Brain pericyte (primary cell): ENCODE results near the gene MLLT10.

ENCODE experiments used
- DNase-seq: peaks from one replicate; pipeline ENCODE4 v3.0.0-alpha.2; 2012; ENCODE audit warnings: low read depth, low spot score

Gene MLLT10

DNA sequence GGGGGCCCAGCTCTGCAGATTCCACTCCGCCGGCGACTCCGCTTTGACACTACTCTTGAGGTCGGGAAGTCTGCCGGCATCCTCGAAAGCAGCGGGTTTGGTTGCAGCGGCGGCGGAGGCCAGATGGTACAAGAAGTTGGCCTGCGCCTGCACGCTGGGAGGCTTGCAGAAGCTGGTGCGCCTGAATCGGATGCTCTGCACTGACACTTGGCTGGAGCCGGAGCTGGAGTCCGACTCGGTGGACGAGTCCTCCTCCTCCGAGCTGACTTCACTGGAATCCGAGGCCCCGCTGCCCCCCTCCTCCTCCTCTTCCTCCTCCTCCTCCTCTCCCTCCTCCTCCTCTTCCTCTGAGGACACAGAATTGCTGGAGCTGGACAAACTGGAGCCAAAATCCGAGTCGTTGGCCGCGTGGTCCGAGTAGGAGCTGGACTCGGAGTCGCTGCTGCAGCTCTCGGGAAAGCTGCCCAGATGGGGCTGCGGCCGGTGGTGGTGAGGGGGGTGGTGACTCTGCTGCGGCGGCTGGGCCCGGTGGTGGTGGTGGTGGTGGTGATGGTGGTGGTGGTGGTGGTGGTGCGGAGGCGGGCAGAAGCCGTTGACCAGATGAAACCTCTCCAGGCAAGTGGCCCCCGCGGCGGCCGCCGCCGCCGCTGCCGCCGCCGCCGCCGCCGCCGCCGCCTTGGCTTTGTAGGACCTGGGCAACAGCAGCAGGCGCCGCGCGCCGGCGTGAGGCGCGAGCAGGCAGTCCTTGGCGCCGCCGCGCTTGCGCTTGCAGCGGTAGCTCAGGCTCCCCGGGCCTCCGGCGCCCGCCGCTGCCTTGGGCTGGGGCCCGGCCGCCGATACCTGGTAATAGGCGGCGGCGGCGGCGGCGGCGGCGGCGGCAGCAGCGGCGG is 17.5 kb upstream of the MLLT10 start:
- no peak for DNase-seq

DNA sequence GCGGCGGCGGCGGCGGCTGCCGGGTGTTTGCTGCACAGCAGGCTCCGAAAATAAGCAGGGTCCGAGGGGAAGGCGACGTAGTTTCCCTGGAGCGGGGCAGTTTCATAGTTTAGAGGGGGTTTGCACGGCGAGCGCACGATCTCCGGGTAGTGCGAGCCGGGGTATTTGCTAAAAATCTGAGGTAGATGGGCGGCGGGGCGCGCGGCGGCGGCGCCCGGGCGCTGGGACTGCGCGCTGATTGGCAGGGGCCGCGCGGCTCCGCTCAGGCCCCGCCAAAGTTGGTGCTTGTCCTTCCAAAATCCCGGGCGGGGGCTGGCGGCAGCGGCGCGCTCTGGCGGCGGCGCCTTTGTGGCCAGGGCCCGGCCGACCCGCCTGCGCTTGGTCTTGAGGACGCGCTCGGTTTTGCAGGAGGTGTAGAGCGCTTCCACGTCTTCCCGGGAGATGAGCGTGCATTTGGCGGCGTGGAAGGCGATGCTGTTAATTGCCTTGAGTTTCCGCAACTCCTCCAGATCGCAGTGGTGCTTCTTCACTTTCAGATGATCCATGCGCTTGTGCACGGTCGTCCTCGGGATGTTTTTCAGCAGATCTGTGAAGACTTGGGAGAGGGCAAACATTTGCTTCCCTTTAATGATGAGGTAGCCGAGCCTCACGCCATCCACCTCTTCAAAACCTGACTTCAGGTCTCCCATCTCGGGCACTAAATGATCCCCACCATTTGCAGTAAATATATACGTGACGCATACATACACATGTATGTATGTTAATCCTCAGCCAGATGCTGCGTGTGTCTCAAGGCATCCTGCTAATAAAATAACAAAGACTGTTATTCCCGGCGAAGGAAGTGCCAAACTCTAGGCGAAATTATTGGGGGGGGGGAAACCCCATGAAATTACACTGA is 16.6 kb upstream of the MLLT10 start:
- DNase-seq, result no peak

DNA sequence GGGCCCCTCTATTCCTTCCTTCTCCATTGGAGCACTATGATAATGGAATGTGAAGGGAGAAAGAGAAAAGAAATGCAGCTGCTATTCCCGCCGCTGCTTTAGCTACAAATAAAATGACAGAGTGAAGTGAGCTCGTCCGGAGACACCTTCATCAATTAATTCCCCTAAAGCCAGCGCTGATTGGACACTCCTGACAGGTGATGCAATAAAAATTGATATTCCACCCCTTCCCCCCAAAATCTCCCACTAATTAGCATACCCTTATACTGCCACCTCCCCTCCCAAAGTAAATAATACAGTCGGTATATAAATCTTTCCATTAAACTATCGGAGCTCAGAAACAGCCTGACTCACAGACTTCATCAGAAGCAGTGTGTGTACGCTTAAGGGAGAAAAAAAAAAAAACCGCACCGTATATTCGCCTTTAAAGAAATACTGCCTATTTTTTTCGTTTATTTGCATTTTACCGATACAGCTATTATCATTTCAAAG is 15.8 kb upstream of the MLLT10 start:
- no peak for DNase-seq

DNA sequence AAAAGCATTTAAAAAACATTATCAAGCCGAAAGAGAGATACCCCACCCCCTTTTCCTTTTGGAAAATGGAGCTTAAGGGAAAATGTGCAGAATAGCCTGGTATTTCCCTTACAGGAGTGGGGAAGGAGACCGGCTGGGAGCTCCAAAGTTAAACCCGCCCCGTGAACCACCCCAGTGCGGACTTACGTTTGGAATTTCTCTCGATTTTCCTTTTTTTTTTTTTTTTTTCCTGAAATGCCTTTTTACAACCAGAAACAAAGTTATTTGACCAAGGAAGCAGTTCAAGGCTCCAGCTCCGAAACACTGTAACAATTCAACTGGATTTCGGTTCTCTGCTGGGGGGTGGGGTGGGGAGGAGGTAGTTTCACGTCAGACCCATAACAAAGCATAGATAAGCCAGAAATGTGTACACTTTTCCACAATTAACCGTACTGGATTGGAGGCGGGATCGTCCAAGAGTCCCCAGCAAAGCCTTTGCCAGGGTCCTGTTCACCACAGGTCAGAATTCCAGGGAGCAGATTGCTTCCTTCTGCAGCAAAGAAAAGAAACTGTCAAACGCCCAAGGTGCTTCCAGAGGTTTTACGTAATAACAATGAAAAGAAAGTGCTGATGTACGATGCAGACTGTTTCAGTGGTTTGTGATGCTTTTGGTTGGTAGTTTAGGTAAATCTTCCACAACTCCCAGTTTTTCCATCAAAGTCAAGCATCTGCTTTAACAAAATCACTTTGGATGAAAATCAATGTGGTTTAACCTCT is 15.2 kb upstream of the MLLT10 start:
- DNase-seq, result no peak

DNA sequence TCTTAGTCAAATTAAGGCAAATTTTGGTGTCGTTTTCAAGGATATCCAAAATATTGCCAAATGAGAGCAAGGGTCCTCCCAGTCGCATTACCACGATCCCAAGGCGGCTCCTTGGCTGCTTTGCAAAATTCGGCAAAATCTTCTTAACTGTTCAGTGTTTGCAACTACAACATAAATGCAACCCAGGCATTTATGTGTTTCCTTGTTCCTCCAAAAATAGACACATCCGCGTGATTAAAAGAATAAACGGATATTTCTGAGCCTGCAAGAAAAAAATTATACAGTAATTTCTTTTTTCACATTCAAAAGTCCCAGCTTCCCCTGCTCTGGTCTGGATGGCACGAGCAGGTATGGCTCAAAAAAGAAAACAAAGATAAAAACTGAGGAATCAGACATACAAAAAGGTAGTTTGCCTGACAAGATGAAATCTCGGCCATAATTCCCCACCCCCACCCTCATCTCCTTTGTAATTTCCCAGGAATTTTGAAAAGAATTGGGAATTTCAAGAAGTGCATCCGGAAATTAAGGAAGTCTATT is 14.6 kb upstream of the MLLT10 start:
- DNase-seq, result no peak

DNA sequence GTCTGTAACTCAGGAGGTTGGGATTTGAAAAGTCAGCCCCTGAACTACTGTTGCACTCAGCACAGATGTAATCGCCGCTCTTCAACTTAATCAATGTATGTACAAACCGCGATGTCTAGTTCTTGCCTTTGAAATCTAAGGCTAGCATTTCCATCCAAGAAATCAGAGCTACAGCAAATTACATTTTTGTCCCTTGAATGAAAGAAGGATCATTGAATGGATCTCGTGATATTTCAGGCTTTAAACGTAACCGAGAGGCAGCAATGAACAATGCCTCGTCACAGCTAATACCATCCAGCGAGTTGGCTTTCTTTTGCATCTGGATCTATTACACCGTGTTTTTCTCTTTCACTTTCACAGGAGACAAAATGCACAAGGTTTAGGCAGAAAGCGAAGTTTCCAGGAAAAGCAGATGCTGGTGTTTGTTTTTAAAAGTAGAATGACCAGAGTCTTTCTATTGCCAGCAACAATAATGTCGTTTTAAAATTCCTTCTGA is 14.0 kb upstream of the MLLT10 start:
- DNase-seq, result no peak

DNA sequence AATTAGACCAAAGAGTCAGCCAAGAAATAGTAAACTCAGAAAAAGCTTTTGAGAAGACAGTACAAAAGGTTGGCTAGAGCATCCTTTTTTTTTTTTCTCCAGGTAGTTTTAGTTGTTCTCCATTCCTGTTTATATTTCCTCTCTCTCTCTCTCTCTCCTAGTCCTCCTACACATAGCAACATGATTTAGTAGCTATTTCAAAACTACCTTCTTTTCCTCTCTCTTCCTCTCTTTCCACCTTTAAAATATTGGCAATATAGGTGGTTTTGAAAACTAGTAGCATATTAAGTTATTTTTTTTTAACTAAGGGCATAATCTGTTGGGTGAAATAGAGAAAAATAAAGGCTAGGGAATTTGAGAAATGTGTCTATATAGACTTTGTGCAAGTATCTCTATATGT is 13.5 kb upstream of the MLLT10 start:
- DNase-seq, result no peak

DNA sequence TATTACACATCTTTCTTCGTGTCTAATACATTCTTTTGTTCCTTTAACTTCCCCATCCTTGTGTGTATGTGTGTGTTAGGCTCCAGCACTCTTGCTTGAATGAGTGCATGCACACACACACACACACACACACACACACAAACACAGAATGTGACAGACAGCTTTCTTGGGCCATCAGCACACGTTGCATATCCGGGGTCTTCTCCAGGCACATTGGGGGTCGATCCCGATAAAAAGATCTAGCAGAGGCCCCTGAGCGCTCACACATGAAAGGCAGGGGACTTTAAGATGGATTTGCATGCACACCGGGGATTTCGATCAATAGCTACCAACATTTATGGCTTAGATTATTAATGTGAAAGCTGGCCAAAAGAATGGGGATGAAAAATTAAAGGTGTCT is 13.1 kb upstream of the MLLT10 start:
- DNase-seq, result no peak

DNA sequence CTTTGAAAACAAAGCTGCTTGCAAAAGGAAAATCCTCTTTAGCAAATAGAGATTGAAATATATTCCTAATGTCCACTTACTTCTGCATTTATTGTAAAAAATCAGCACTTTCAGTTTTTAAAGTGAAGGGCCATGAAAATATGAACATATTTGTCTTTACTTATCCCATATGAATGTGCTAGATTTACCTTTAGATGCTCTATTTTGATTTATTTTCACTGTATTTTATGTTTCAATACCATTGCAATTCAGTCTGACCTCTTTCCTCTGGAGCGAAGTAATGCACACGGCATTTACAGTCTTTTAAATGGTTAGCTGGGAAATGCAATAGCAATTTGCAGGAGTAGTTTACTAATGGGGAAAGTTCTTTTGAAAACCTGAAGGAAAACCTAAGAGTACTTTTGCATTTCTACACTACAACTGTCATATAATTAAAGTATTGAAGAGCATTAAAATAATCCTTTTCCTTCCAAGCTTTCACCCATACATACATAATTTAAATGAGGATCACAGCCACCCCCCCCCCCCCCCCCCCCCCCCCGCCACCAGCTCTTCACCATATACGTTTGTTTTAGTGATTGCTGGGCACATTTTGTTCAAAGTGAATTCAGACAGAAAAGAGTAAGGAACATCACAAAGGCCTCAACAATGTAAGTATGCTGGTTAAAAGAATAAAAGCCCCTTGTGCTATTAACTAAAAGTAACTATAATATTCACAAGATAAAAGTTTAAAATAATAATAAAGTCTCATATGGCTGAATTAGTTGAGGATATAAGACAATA is 12.1 kb upstream of the MLLT10 start:
- DNase-seq, result no peak

DNA sequence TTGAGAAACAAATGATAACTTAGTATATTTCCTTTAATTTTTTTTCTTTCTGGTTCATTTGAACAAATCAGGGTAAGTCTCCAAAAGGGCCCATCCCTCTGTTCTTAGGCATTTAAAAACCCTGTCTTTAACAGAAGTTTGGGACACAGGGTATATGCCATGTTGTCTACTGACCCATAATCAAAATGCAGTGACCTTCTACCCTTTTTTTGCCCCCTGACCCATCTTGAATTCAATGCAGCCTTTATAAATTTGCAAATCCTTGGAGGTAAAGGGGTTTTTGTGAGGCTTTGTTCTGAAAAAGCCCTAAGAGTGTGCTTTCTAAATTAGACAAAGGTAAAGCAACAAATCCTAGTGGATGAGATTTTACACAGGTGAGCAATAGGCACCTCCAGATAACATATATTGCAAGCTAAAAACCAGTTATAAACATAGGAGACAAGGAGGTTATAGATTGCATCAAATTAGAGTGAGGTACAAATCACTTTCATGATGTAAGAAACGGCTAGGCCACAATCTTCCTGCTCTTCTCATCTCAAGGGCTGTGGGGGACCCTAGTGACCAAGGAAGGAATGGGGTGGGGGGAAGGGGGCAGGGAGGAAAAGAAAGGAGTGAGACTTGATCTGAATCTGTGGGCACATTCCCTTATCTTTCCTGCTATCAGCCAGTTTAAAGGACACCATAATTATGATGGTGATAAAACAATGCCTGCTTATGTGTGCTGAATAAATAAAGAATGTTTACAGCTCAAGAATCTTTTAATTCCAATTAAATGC is 11.2 kb upstream of the MLLT10 start:
- DNase-seq, result no peak

DNA sequence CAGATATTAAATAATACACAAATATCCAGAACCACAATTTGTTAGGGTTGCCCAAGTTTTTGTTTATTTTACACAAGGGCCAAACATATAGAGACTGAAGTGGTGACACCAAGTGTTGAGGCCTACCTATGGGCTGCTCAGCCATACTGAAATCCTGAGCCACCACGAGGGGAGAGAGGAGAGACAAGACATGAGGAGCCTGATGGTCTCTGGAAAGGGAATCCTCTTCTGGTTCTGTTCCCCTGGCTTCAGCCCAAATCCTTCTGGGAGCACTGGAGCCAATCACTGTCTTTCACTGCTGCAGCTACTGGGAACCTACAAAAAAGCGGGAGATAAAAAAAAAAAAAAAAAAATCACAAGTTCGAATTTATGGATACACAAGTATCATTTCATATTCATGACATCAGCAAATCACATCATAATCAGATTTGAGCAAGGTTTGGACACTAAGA is 10.4 kb upstream of the MLLT10 start:
- no peak for DNase-seq

DNA sequence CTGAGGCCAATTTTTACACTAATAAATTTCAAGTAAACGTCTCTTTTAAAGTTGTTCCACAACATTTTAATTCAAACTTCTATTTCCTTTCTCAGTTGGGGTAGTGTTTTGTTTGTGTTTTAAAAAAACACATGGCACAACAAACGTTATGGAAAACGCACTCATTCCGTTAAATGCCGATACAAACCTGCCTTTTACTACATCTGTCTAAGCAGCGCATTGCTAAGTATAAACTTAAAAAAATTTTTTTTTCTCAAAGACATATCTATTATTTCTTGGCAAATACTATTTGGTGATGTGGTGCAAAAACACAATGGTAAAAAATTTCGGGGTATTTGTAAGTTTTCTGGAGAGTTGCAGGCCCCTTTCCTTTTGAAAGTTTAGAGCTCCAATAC is 9.9 kb upstream of the MLLT10 start:
- no peak for DNase-seq

DNA sequence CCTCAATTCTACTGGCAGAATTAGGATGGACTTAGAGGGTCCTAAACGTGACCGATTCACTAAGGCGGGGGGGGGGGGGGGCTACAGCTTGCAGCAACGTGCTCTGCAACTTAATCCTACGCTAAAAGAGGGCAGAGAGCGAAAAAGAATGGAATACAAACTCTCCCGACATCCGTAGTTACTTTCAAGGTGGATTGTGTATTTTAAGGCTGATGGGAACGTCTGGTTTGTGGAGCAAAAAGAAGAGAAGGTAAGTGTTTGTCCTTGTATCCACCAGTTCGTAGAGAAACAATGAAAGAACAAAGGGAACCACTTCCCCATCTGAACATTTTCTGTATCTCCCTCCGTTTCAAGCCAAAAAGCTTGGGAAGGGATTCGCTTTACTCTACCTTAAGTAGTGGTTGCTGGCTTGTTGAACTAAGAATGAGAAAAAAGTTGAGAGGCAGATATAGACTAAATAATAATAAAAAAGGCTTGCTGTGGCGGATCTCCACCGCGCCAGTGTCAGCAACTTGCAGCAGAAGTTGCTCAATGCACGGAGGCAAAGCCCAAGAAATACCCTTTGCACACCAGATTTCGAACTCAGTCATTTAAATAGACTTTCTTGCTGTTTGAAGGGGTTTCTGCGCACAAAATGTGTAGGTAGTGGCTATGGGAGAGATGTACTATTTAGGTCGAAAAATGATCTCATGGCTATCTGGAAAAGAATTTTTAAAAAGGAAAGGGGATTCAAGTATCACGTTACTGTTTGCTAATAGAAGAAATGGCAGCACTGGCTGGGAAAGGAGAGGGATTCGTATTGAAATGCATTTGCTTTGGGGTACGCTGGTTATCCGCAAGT is 9.3 kb upstream of the MLLT10 start:
- DNase-seq, result no peak

DNA sequence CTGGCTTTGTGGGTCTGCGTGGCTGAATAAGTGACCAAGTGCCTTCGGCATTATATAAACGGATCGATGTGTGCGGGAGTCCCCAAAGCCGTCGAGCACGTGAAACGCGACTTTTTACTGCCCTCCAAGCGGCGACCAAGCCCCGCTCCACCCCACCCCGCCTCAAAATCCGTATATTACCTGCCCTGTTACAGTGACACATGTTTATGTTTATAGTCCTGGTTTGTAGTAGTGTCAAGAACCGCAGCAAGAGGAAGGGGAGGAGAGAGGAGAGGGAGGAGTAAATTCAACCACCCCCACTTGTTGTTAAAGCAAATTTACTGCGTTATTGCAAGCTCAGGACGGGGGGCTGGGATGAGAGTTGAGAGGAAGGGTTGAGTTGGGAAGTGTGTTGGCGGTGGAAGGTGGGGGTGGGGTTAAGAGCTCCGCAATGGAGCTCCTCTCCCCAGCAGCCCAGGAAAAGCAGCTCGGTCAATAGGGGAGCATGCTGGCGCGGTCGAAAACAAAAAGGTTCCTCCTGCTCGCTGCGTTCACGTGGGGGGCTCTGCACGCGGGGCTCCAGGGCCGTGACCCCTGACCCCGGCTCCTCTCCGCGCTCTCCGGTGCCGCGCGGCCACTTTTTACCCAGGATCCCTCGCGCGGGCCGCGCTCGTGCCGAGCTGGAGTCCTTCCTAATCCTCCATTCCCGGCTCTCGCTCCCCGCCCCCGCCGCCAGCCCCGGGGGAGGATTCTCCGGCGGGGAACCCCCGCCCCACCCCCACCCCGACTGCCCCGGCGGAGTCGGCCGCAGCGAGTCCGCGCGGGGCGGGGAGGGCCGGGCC is 8.5 kb upstream of the MLLT10 start, which contains the start of gene SKIDA1:
TSS of gene SKIDA1 (minus strand) at position 316 of the 821 bp plus-strand sequence. CDS start 7,860 bp downstream, outside the sequence.
- no peak for DNase-seq

DNA sequence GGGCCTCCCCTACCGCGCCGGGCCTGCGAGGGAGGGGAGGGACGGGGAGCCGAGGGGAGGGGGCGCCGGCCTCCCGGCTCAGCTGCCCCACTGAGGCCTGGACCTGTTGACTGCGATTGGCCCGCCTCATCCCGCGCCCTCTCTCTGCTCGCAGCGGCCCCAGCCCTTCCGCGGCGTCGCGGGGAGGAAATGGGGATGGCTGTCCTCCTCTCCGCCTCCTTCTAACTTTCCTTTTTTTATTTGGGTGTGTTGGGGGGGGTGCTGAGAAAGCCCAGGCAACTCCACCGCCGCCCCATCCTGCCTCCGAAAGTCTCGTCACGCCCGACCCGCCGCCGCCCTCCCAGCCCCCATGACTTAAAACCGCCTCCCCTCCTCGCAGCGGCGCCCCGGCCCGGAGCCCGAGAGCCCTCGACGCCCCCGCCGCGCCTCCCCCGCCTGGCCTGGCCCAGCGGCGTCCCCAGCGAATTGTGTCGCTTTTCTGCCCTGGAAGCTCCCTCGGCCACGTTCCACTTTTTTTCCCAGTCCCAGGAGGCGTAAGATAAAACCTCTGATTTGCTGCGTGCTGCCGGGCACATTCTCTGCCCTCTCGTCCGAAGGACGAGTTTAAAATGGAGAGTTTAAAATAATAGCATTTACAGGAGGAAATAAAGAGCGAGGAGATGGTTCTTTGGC is 7.7 kb upstream of the MLLT10 start:
- no peak for DNase-seq

DNA sequence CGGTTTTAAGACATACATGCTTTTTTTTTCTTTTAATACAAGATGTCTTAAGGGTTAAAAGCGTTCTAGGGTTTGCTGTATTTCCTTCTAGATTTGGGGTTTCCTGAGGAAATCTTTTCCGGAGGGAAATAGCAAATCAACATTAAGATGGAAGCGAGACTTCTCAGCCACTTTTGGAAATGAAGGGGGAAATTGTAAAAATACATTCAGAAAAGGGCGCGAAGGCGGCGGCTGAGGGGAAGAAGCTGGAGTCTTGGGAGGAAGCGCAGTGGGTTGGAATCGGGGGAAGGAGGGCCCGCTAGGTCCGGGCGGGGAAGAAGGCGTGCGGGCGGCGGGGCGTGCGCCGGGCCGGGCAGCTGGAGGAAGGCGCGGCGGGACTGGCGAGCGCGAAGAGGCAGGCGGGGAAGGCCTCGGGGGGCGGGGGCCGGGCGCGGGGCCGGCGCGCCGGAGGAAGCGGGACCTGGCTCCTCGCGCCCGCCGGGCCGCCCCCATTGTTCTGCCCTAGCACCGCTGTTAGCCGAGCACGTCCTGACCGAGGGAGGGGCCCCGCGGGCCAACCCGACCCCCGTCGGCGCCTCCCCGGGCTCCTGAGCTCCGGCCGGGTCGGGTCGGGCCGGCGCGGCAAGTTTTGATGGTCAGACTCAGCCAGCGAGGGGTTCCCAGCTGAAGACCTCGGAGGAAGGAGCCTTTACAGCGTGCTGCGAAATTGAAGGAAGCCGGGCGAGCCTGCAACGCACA is 7.0 kb upstream of the MLLT10 start:
- DNase-seq, result no peak
